Hypothalamus (tissue), 51 donors: Measurements from ENCODE around the gene AKNA.

Experiments used
- DNase-seq, 51 donors: peaks; one replicate each; lab custom pipeline; 2025; lab: John Stamatoyannopoulos, UW

AKNA gene

GRCh38 chr9:114310471-114311450 lies 77.0 kb downstream of the AKNA start:
- DNase-seq: no peak

- no peak for DNase-seq
These were observed 78.7 kb downstream of the AKNA start for GRCh38 chr9:114309096-114309495.

DNA sequence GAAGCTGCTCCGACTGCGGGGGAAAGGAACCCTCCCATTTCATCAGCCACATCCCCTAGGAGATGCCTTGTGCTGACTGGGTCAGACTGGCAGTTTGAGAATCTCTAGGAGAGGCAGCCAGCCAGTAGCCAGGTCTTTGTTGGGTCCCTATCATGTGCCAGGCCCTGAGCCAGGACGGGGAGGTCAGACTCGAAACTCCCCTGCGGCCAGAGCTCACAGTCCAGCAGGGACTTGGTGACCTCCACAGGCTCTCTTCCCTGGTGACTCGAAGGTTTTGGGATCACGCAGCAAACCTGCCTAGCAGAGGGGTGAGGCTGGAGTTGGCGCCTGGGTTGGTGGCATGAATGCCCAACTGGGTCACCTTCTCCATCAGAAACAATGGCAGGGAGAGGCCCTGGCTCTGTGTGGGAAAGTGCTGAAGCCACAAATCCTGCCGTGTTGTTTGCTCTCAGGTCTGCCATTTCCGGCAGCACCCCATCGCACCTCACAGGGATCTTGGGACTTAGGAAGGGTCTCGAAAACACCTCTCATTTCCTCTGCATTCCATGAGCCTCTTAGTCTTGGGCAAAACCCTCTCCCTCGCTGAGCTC lies 79.3 kb downstream of the AKNA start:
- no peak for DNase-seq

GRCh38 chr9:114307899-114308267 lies 79.9 kb downstream of the AKNA start:
- no peak for DNase-seq

DNA sequence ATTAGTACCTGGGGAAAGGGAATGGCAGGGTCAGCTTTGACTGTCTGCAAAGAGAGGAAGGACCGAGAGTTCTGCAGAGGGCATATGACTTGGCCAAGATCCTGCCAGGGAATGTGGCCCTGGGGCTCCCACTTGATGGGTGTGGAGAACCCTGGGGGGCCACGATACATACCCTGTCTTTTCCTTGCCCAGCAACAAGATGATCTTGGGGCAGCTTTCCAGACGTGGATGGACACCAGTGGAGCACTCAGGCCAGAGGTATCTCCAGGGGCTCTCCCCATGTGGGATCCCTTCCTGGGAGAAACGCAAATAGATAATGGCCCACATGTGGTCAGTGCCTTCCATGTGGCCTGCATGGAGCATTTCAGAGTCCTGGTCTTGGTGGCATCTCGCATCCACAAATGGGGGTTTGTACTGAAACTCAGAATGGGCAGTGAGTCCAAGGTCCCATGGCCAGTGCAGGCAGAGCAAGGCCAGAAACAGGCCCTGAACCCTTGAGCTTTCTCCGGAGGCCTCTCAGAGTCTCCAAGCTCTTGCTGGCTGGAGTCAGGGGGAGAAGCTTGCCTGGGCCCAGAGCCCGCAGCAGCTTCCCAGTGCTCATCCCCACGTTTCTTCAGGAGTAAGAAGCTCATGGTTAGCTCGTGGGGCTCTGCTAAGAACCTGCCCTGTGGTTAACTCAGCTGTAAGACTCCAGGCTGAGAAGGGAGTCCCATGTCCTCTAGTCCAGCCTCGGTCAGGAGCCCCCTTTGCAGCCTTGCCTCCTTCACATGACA lies 83.2 kb downstream of the AKNA start:
- no peak for DNase-seq

DNA sequence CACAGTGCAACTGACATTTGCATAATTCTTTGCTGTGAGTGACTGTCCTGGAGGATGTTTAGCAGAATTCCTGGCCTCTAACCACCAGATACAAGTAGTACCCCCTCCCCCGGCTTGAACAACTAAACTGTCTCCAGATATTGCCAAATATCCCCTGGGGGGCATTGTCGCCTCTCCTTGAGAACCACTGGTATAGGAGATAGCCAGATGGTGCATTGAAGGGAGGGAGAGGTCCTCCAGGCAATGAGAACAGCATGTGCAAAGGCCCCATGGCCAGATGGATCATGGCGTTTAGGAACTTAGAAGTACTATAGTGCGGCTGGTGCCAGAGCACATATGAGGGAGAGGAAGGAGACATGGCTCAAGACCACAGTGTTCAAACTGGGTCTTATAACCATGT lies 83.8 kb downstream of the AKNA start:
- no peak for DNase-seq

DNA sequence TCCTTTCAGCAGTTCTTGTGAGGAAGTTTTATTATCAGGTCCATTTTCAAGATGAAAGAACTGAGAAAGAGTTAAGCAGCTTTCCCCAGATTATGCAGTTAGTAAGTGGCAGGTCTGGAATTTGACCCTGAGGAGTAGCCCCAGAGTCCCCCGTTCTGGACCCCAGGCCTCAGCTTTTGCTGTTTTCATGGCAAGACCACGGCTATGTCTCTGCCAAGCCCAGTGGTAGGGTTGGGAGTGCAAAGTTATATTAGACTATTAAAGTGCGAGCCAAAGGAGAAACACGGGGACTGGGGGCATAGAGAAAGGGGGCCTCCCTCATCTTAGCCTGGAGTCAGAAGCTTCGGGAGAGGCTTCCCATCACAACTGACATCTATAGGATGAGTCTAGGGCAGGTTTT lies 84.2 kb downstream of the AKNA start:
- DNase-seq: no peak

DNA sequence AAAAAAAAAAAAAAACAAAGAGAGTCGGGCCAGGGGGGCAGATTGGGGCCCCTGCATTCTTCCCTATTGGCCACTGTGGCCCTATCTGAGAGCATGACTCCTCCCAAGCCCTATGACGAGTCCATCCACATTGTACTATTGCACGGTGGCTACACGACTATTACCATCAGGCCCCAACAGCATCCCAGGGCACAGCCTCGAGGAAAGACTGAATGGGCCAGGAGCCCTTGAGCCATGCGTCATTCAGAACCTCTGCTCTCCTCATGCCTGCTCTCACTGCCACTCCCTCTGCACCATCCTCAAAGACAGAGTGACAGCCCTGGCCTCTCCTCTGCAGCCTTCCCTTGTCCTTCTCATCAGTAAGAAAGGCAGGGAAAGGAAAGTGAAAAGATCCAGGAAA lies 85.1 kb downstream of the AKNA start:
- DNase-seq: no peak

- DNase-seq: no peak
These were observed 85.8 kb downstream of the AKNA start for GRCh38 chr9:114301798-114302565.

GRCh38 chr9:114300846-114301797 lies 86.7 kb downstream of the AKNA start:
- no peak for DNase-seq

GRCh38 chr9:114300153-114300845 lies 87.5 kb downstream of the AKNA start:
- no peak for DNase-seq

DNA sequence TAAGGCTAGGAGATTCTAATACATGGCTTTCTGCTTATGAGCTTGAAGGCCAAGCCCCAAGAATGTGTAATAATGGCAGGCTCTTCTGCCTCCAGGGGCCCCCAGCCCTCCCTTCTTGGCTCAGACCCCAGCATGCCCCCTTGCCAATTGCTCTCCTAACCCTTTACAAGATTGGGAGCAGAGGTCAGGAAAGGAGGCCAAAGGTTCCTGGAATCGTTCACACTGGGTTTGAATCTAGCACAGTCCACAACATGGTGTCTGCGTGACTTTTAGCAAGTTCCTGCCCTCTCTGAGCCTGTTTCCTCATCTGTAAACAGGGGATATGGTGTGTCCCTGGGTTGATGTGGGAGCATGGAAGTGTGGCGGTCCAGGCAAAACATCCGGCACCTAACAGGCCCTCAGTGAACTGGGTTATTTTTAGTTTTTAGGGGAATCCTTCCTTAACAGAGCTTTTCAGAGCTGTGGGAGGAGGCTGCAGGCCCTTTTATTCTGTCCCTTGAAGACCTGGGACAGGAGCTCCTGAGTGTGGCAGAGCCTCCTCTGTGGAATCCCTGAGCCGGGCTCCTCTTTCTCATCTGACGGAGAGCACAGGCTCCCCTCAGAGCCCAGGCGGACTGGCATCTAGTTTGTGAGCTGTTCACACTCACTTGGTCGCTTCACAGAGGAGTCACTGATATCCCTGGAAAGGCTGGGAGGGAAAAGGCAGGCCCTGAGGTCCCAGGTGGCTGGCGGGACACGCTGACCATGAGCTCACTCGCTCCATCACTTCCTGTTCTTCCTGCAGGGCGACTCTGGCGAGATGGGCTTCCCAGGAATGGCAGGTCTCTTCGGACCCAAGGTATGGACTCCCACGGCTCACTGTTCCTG lies 88.3 kb downstream of the AKNA start:
- DNase-seq: no peak

GRCh38 chr9:114296338-114296737 lies 91.4 kb downstream of the AKNA start:
- DNase-seq: no peak

GRCh38 chr9:114294664-114295063 lies 93.1 kb downstream of the AKNA start:
- DNase-seq: no peak

GRCh38 chr9:114291886-114292590 lies 95.7 kb downstream of the AKNA start:
- no peak for DNase-seq

DNA sequence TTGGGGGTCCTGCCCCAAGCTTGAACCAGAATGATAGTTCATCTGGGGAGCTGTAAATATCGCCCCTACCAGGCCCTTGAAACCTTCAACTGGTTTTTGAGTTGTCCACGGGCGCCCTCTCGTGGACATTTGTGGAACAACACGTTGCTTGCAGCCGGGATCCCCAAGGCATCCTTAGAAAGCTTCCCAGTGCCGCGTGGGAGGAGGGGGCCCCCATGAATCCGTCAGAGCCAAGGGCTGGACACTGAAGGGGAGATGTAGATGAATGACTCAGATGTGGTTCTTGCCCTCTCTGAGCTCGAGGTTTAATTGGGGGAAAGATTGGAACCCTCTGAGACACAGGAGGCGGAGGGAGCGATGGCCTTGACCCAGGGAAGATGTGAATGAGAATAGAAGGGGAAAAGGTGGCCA lies 96.7 kb downstream of the AKNA start:
- DNase-seq: peak in 47 of 51 donors; percentile 9 to 90 (median 56)

DNA sequence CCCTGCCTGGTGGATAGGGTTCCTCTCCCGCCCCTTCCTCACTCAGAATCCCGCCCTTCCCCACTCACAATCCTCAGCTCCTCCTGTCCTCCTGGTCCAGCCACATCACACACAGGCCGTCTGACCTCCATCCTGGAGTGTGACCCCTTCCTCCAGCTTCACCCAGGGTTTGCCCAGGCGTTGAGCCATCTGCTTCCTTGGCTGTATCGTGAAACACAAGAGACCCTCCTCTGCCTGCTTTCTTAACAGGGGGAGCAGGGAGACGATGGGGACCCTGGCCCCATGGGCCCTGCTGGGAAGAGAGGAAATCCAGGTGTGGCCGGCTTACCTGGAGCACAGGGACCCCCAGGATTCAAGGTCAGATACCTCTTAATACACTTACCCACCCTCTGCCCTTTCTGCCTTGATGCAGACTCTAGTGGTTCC lies 97.2 kb downstream of the AKNA start:
- peak in 1 of 51 donors; percentile 65 for DNase-seq
